NB4 (cell line): ENCODE measurements around the gene EHD2.

Experiments
- MYC ChIP-seq: IDR thresholded peaks from 2 replicates; pipeline ENCODE4 v1.6.1; 2011; ENCODE audit warnings: low read depth, low read length
- POLR2A ChIP-seq: IDR thresholded peaks from 2 replicates; pipeline ENCODE4 v1.6.1; 2011; ENCODE audit warnings: mild to moderate bottlenecking; ENCODE audit not compliant: insufficient read length; ENCODE audit errors: extremely low read depth
- TF ChIP-seq, protein P1 (sequence below): IDR thresholded peaks from one replicate; pipeline ENCODE4 v1.5.1; 2012; ENCODE audit warnings: low read depth, low read length
- TF ChIP-seq, protein P2 (sequence below): IDR thresholded peaks from 2 replicates; pipeline ENCODE4 v1.6.1; 2011; ENCODE audit warnings: low read depth, low read length

DNA sequence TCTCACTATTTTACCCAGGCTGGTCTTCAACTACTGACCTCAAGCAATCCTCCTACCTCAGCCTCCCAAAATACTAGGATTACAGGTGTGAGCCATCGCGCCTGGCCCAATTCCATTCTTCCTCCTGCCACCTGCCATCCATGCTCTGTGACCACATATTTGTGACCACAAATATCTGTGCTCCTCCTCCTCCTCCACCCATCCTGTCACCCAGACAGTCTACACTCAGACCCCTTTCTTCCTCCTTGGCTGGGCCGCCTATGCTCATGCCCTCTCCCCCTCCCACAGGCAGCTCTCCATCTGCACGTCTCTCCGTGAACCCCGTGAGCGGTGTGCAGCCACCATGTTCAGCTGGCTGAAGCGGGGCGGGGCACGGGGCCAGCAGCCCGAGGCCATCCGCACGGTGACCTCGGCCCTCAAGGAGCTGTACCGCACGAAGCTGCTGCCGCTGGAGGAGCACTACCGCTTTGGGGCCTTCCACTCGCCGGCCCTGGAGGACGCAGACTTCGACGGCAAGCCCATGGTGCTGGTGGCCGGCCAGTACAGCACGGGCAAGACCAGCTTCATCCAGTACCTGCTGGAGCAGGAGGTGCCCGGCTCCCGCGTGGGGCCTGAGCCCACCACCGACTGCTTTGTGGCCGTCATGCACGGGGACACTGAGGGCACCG is 3.2 kb downstream of the EHD2 start:
- TF ChIP-seq, protein P1, sequence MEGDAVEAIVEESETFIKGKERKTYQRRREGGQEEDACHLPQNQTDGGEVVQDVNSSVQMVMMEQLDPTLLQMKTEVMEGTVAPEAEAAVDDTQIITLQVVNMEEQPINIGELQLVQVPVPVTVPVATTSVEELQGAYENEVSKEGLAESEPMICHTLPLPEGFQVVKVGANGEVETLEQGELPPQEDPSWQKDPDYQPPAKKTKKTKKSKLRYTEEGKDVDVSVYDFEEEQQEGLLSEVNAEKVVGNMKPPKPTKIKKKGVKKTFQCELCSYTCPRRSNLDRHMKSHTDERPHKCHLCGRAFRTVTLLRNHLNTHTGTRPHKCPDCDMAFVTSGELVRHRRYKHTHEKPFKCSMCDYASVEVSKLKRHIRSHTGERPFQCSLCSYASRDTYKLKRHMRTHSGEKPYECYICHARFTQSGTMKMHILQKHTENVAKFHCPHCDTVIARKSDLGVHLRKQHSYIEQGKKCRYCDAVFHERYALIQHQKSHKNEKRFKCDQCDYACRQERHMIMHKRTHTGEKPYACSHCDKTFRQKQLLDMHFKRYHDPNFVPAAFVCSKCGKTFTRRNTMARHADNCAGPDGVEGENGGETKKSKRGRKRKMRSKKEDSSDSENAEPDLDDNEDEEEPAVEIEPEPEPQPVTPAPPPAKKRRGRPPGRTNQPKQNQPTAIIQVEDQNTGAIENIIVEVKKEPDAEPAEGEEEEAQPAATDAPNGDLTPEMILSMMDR = no peak
- TF ChIP-seq POLR2A (no peak), MYC (no peak)
- TF ChIP-seq, protein P2, sequence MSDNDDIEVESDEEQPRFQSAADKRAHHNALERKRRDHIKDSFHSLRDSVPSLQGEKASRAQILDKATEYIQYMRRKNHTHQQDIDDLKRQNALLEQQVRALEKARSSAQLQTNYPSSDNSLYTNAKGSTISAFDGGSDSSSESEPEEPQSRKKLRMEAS = no peak
